GM10847 (cell line): ENCODE data around the gene PCBP3.

Experiments used
- POLR2A ChIP-seq: IDR thresholded peaks from 2 replicates; pipeline ENCODE4 v1.6.1; 2011; ENCODE audit not compliant: insufficient read length; ENCODE audit errors: extremely low read depth

Gene PCBP3

GRCh38 chr21:45920824-45921600, 277.5 kb downstream of the PCBP3 start:
- TF ChIP-seq POLR2A = no peak

GRCh38 chr21:45921917-45922316, 278.4 kb downstream of the PCBP3 start:
- TF ChIP-seq POLR2A = no peak

GRCh38 chr21:45922648-45923047, 279.1 kb downstream of the PCBP3 start:
- TF ChIP-seq POLR2A = no peak

GRCh38 chr21:45923146-45923545, 279.6 kb downstream of the PCBP3 start:
- TF ChIP-seq POLR2A = no peak

GRCh38 chr21:45926281-45926680, 282.8 kb downstream of the PCBP3 start:
- TF ChIP-seq POLR2A = no peak

GRCh38 chr21:45927032-45927431, 283.5 kb downstream of the PCBP3 start:
- no peak for TF ChIP-seq POLR2A

GRCh38 chr21:45927851-45928850, 284.6 kb downstream of the PCBP3 start:
- TF ChIP-seq POLR2A = no peak

GRCh38 chr21:45929449-45929848, 285.9 kb downstream of the PCBP3 start:
- TF ChIP-seq POLR2A = no peak

GRCh38 chr21:45930231-45930760, 286.8 kb downstream of the PCBP3 start:
- TF ChIP-seq POLR2A = no peak

- no peak for TF ChIP-seq POLR2A
Measured at GRCh38 chr21:45930792-45931191, 287.3 kb downstream of the PCBP3 start.

- no peak for TF ChIP-seq POLR2A
Measured at GRCh38 chr21:45931397-45931969, 288.0 kb downstream of the PCBP3 start.

- TF ChIP-seq POLR2A = no peak
Measured at GRCh38 chr21:45932922-45933502, 289.5 kb downstream of the PCBP3 start.

- TF ChIP-seq POLR2A = no peak
Measured at GRCh38 chr21:45934085-45934484, 290.6 kb downstream of the PCBP3 start.

GRCh38 chr21:45934554-45934953, 291.0 kb downstream of the PCBP3 start:
- no peak for TF ChIP-seq POLR2A

GRCh38 chr21:45935628-45936027, 292.1 kb downstream of the PCBP3 start:
- TF ChIP-seq POLR2A = no peak
